ENCODE data around the gene ABCB1. TPM values are rescaled to one million over a fixed set of nuclear protein-coding genes. Genes with fewer than 3 reads are reported as not detected.
"Not testable (repeated sequence)": the region's sequence is repeated elsewhere in the genome, so short reads cannot be mapped to it uniquely, and the experiment has no call there.

The ABCB1 gene
- polyA plus RNA-seq, 1 donor from 2014 or later = 1.6 TPM

GRCh38 chr7:87574630-87575029 lies 26.1 kb downstream of the ABCB1 start:
- no peaks in the 10 kb centered on the region for H4K20me1 ChIP-seq (ENCODE audit: insufficient read depth)
- no peaks in the 10 kb centered on the region for H3K79me2 ChIP-seq (replicated peaks; ENCODE audit: insufficient read depth, low read length)
- no peak overlapping the region for H3K4me3 ChIP-seq (ENCODE audit: low read length)
- no peak overlapping the region for H3K27ac ChIP-seq (ENCODE audit: low read length)
- H3K4me2 ChIP-seq (ENCODE audit: low read length) = no peak overlapping the region
- H3K36me3 ChIP-seq (ENCODE audit: insufficient read depth, low read length) = no peaks in the 10 kb centered on the region
- H3K9me3 ChIP-seq (ENCODE audit: low read length) = no peaks in the 10 kb centered on the region
- no peak overlapping the region for H3K9ac ChIP-seq (ENCODE audit: low read length)
- no peaks in the 10 kb centered on the region for H3K9me2 ChIP-seq (ENCODE audit: insufficient read depth, low read length)
- H3F3A ChIP-seq (ENCODE audit: insufficient read depth, low read length, poor library complexity, severe bottlenecking) = no peaks in the 10 kb centered on the region
- TF ChIP-seq, protein P1, sequence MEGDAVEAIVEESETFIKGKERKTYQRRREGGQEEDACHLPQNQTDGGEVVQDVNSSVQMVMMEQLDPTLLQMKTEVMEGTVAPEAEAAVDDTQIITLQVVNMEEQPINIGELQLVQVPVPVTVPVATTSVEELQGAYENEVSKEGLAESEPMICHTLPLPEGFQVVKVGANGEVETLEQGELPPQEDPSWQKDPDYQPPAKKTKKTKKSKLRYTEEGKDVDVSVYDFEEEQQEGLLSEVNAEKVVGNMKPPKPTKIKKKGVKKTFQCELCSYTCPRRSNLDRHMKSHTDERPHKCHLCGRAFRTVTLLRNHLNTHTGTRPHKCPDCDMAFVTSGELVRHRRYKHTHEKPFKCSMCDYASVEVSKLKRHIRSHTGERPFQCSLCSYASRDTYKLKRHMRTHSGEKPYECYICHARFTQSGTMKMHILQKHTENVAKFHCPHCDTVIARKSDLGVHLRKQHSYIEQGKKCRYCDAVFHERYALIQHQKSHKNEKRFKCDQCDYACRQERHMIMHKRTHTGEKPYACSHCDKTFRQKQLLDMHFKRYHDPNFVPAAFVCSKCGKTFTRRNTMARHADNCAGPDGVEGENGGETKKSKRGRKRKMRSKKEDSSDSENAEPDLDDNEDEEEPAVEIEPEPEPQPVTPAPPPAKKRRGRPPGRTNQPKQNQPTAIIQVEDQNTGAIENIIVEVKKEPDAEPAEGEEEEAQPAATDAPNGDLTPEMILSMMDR (IDR thresholded peaks at IDR 0.05; ENCODE audit: poor library complexity, severe bottlenecking) = no peak
- TF ChIP-seq, protein P2, sequence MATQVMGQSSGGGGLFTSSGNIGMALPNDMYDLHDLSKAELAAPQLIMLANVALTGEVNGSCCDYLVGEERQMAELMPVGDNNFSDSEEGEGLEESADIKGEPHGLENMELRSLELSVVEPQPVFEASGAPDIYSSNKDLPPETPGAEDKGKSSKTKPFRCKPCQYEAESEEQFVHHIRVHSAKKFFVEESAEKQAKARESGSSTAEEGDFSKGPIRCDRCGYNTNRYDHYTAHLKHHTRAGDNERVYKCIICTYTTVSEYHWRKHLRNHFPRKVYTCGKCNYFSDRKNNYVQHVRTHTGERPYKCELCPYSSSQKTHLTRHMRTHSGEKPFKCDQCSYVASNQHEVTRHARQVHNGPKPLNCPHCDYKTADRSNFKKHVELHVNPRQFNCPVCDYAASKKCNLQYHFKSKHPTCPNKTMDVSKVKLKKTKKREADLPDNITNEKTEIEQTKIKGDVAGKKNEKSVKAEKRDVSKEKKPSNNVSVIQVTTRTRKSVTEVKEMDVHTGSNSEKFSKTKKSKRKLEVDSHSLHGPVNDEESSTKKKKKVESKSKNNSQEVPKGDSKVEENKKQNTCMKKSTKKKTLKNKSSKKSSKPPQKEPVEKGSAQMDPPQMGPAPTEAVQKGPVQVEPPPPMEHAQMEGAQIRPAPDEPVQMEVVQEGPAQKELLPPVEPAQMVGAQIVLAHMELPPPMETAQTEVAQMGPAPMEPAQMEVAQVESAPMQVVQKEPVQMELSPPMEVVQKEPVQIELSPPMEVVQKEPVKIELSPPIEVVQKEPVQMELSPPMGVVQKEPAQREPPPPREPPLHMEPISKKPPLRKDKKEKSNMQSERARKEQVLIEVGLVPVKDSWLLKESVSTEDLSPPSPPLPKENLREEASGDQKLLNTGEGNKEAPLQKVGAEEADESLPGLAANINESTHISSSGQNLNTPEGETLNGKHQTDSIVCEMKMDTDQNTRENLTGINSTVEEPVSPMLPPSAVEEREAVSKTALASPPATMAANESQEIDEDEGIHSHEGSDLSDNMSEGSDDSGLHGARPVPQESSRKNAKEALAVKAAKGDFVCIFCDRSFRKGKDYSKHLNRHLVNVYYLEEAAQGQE (IDR thresholded peaks at IDR 0.05; ENCODE audit: borderline replicate concordance) = no peak
- TF ChIP-seq POLR2AphosphoS5 (IDR thresholded peaks at IDR 0.05) (no peak), TAF1 (IDR thresholded peaks at IDR 0.05; ENCODE audit: low read depth) (no peak), EP300 (conservative IDR thresholded peaks at IDR 0.05; ENCODE audit: poor library complexity, severe bottlenecking) (no peak), RAD21 (conservative IDR thresholded peaks at IDR 0.05) (no peak), EZH2 (IDR thresholded peaks at IDR 0.05; ENCODE audit: borderline replicate concordance, insufficient read depth, low read length, poor library complexity, severe bottlenecking) (no peak), MXI1 (conservative IDR thresholded peaks at IDR 0.05; ENCODE audit: poor library complexity, severe bottlenecking) (no peak), SMC3 (conservative IDR thresholded peaks at IDR 0.05; ENCODE audit: poor library complexity) (no peak)
- H2AFZ ChIP-seq (ENCODE audit: low read depth, low read length) = no peak overlapping the region
- no peaks in the 10 kb centered on the region for H3K27me3 ChIP-seq (ENCODE audit: insufficient read depth, low read depth, low read length)

DNA sequence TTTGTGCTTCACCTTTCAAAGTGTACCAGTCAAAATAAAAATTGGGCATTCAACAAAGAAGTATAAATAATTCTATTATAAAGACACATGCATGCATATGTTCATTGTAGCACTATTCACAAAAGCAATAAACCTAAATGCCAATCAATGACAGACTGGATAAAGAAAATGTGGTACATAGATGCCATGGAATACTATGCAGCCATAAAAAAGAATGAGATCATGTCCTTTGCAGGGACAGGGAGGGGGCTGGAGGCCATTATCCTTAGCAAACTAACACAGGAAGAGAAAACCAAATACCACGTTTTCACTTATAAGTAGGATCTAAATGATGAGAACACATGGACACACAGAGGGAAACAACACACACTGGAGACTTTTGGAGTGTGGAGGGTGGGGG lies 28.2 kb downstream of the ABCB1 start:
- not testable (repeated sequence) for H3K4me2 ChIP-seq (ENCODE audit: low read length); H3K79me2 ChIP-seq (replicated peaks; ENCODE audit: insufficient read depth, low read length); H3K4me3 ChIP-seq (ENCODE audit: low read length); H3K27me3 ChIP-seq (ENCODE audit: insufficient read depth, low read depth, low read length); H2AFZ ChIP-seq (ENCODE audit: low read depth, low read length); H3K27ac ChIP-seq (ENCODE audit: low read length); H4K20me1 ChIP-seq (ENCODE audit: insufficient read depth); H3K9ac ChIP-seq (ENCODE audit: low read length); H3K9me2 ChIP-seq (ENCODE audit: insufficient read depth, low read length); H3K9me3 ChIP-seq (ENCODE audit: low read length); H3K36me3 ChIP-seq (ENCODE audit: insufficient read depth, low read length); H3F3A ChIP-seq (ENCODE audit: insufficient read depth, low read length, poor library complexity, severe bottlenecking)

DNA sequence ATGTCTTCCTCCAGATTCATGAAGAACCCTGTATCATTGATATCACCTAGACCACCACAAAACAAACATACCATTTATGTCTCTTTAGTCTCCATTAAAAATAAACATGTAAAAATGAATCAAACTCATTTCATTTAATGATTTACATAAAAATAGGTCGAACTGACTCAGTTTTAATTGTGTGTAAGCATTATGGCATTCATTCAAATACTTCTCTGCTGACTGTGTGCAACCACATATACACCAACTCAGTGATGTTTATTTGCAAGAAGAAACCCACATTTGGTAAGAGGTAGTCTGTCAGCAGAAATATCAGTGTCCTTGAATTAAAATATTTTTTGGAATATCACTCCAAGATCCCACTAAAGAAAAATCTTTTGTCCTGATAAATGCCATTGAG lies 30.5 kb downstream of the ABCB1 start:
- Histone ChIP-seq H4K20me1 (ENCODE audit: insufficient read depth) (no peaks in the 10 kb centered on the region), H2AFZ (ENCODE audit: low read depth, low read length) (no peak overlapping the region), H3K4me2 (ENCODE audit: low read length) (no peak overlapping the region), H3K79me2 (replicated peaks; ENCODE audit: insufficient read depth, low read length) (no peaks in the 10 kb centered on the region), H3K27me3 (ENCODE audit: insufficient read depth, low read depth, low read length) (no peaks in the 10 kb centered on the region), H3K27ac (ENCODE audit: low read length) (no peak overlapping the region), H3K4me3 (ENCODE audit: low read length) (no peak overlapping the region), H3K9me3 (ENCODE audit: low read length) (no peaks in the 10 kb centered on the region), H3K9me2 (ENCODE audit: insufficient read depth, low read length) (no peaks in the 10 kb centered on the region), H3F3A (ENCODE audit: insufficient read depth, low read length, poor library complexity, severe bottlenecking) (no peaks in the 10 kb centered on the region), H3K36me3 (ENCODE audit: insufficient read depth, low read length) (no peaks in the 10 kb centered on the region), H3K9ac (ENCODE audit: low read length) (no peak overlapping the region)
- TF ChIP-seq POLR2AphosphoS5 (IDR thresholded peaks at IDR 0.05) = no peak
- TF ChIP-seq EP300 (conservative IDR thresholded peaks at IDR 0.05; ENCODE audit: poor library complexity, severe bottlenecking) = no peak
- TF ChIP-seq, protein P1 (IDR thresholded peaks at IDR 0.05; ENCODE audit: poor library complexity, severe bottlenecking) = no peak
- no peak for TF ChIP-seq EZH2 (IDR thresholded peaks at IDR 0.05; ENCODE audit: borderline replicate concordance, insufficient read depth, low read length, poor library complexity, severe bottlenecking)
- TF ChIP-seq, protein P2 (IDR thresholded peaks at IDR 0.05; ENCODE audit: borderline replicate concordance) = no peak
- no peak for TF ChIP-seq TAF1 (IDR thresholded peaks at IDR 0.05; ENCODE audit: low read depth)
- no peak for TF ChIP-seq SMC3 (conservative IDR thresholded peaks at IDR 0.05; ENCODE audit: poor library complexity)
- no peak for TF ChIP-seq RAD21 (conservative IDR thresholded peaks at IDR 0.05)
- TF ChIP-seq MXI1 (conservative IDR thresholded peaks at IDR 0.05; ENCODE audit: poor library complexity, severe bottlenecking) = no peak

Data from neural cell (in vitro differentiated cells).